Fibroblast of pulmonary artery (primary cell): ENCODE results near the gene DCXR.

Source experiments
- DNase-seq: peaks from one replicate; pipeline ENCODE4 v3.0.0-alpha.2; 2010; ENCODE audit warnings: low read depth
- H3K4me3 ChIP-seq: replicated peaks from 2 replicates; pipeline ENCODE4 v1.5.1; 2011; ENCODE audit warnings: low read depth, mild to moderate bottlenecking, control low read depth, low read length, moderate library complexity
- TF ChIP-seq, protein P1 (sequence below): IDR thresholded peaks from 2 replicates; pipeline ENCODE4 v1.5.1; 2011; ENCODE audit warnings: mild to moderate bottlenecking, control low read depth, low read length, inconsistent platforms; ENCODE audit errors: missing control alignments

The DCXR gene

GRCh38 chr17:82083009-82083408 is 45.5 kb upstream of the DCXR start:
- TF ChIP-seq, protein P1, sequence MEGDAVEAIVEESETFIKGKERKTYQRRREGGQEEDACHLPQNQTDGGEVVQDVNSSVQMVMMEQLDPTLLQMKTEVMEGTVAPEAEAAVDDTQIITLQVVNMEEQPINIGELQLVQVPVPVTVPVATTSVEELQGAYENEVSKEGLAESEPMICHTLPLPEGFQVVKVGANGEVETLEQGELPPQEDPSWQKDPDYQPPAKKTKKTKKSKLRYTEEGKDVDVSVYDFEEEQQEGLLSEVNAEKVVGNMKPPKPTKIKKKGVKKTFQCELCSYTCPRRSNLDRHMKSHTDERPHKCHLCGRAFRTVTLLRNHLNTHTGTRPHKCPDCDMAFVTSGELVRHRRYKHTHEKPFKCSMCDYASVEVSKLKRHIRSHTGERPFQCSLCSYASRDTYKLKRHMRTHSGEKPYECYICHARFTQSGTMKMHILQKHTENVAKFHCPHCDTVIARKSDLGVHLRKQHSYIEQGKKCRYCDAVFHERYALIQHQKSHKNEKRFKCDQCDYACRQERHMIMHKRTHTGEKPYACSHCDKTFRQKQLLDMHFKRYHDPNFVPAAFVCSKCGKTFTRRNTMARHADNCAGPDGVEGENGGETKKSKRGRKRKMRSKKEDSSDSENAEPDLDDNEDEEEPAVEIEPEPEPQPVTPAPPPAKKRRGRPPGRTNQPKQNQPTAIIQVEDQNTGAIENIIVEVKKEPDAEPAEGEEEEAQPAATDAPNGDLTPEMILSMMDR, result no peak
- DNase-seq, result no peak
- H3K4me3 ChIP-seq, result no peak overlapping the region

DNA sequence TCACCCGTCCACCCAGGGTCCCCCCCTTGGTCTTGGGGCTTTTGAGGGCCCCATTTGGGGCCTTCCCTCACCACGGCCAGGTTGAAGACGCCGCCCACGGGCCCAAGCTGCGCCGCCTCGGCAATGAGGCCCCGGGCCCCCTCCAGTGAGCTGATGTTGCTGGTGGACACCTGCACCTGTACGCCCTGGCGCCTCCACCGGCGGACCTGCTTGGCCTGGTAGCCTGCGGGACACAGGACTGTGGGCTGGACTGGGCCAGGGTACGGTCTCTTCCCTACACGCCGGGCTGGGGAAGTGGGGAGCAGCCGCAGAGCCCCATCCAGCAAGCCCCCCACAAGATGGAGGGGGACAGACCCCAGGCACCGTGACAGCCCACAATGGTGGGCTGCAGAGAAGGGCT is 45.0 kb upstream of the DCXR start:
- TF ChIP-seq, protein P1, result no peak
- DNase-seq, result no peak
- H3K4me3 ChIP-seq, result no peak overlapping the region

DNA sequence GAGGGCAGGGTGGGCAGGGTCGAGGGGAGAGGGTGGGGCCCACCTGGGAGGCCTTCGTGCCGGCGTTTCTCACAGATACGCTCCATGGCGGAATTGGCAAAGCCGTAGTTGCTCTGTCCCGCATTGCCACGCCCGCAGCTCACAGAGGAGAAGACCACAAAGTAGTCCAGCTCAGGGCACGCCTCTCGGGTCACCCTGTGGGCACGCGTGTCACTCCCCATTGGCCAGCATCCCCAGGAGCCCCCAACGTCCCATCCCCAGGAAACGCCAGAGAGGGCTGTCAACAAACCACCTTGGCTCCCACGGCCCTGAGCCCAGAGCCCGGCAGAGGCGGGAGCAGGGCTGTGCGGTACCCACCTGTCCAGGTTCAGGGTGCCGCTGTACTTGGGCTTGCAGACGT is 44.5 kb upstream of the DCXR start:
- no peak overlapping the region for H3K4me3 ChIP-seq
- TF ChIP-seq, protein P1, result no peak
- DNase-seq, result no peak

DNA sequence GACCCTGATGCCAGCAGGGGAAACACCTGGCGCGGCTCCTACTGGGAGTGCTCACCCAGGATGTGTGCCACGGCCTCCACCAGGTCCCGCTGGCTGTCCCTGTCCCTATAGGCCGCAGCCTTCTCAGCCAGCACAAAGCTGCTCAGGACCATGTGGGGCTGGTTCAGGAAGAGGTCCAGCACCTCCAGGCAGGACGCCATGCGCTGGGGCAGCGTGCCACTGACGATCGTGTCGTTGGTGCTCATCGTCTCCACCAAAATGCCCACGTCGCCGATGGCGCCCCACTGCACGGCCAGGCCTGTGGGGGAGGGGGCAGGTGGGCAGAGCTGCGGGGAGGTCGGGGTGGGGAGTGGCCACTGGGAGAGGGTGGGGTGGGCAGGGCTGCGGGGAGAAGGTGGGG is 44.0 kb upstream of the DCXR start:
- H3K4me3 ChIP-seq, result no peak overlapping the region
- DNase-seq, result no peak
- TF ChIP-seq, protein P1, result no peak

- no peak for DNase-seq
- H3K4me3 ChIP-seq, result no peak overlapping the region
- TF ChIP-seq, protein P1, result no peak
Measured at GRCh38 chr17:82080789-82081464, 43.4 kb upstream of the DCXR start.

- no peak overlapping the region for H3K4me3 ChIP-seq
- DNase-seq, result no peak
- TF ChIP-seq, protein P1, result no peak
Measured at GRCh38 chr17:82080048-82080788, 42.7 kb upstream of the DCXR start.
